Smooth muscle cell (in vitro differentiated cells): ENCODE measurements around the gene ZBTB40. TPM values are rescaled to one million over a fixed set of nuclear protein-coding genes. Genes with fewer than 3 reads are reported as not detected.

Experiments
- DNase-seq: peaks from one replicate; lab custom pipeline; 2025; ENCODE audit not compliant: unreplicated experiment; lab: John Stamatoyannopoulos, UW
- H2AFZ ChIP-seq: fragments of 200-600 bp; sonication (generic); 2 replicates; pipeline ENCODE4 v1.6.0; 2016; ENCODE audit warnings: antibody characterized with exemption, low read depth, mild to moderate bottlenecking
- H3F3A ChIP-seq: fragments of 200-600 bp; sonication (generic); 2 replicates; pipeline ENCODE4 v1.6.0; 2017; ENCODE audit warnings: antibody characterized with exemption, low read depth
- H3K27ac ChIP-seq: fragments of 200-600 bp; sonication (generic); 2 replicates; pipeline ENCODE4 v1.5.1; 2016; ENCODE audit warnings: low read depth, mild to moderate bottlenecking
- H3K27me3 ChIP-seq: fragments of 200-600 bp; sonication (generic); 2 replicates; pipeline ENCODE4 v1.6.1; 2016; ENCODE audit warnings: low read depth, mild to moderate bottlenecking
- H3K36me3 ChIP-seq: fragments of 200-600 bp; sonication (generic); 2 replicates; pipeline ENCODE4 v1.5.1; 2016; ENCODE audit warnings: low read depth
- H3K4me1 ChIP-seq: fragments of 200-600 bp; sonication (generic); 2 replicates; pipeline ENCODE4 v1.5.1; 2016; ENCODE audit warnings: low read depth
- H3K4me2 ChIP-seq: fragments of 200-600 bp; sonication (generic); 2 replicates; pipeline ENCODE4 v1.6.0; 2016; ENCODE audit warnings: mild to moderate bottlenecking
- H3K4me3 ChIP-seq: fragments of 200-600 bp; sonication (generic); 2 replicates; pipeline ENCODE4 v1.5.1; 2016; ENCODE audit warnings: mild to moderate bottlenecking
- H3K79me2 ChIP-seq: fragments of 200-600 bp; sonication (generic); 2 replicates; pipeline ENCODE4 v1.6.0; 2016; ENCODE audit warnings: low read depth, mild to moderate bottlenecking
- H3K9ac ChIP-seq: fragments of 200-600 bp; sonication (generic); 2 replicates; pipeline ENCODE4 v1.6.0; 2016; ENCODE audit warnings: low read depth
- H3K9me3 ChIP-seq: fragments of 200-600 bp; sonication (generic); replicated peaks from 2 replicates; pipeline ENCODE4 v1.5.1; 2016; ENCODE audit warnings: low read depth
- H4K20me1 ChIP-seq: fragments of 200-600 bp; sonication (generic); 2 replicates; pipeline ENCODE4 v1.6.0; 2016; ENCODE audit warnings: low read depth
- WGBS: methylation state at CpG from one replicate; pipeline ENCODE4 v1.1.7; 2016; ENCODE audit warnings: low lambda C conversion rate; 5-methylcytosine and 5-hydroxymethylcytosine counted together
- polyA plus RNA-seq: library from polyadenylated mRNA; unstranded; fragments of >200 nt; fragmentation: Nextera tagmentation; extraction: Ambion mirVana; gene quantifications from 2 replicates; pipeline ENCODE4 v1.2.1, GENCODE V29; 2016
- total RNA-seq: library from RNA; depleted of rRNA; stranded (reverse); fragments of >200 nt; gene quantifications from 2 replicates; pipeline ENCODE4 v1.2.3, GENCODE V29; 2014
- TF ChIP-seq, protein P1 (sequence below): fragments of 200-600 bp; sonication (generic); IDR thresholded peaks from 2 replicates; pipeline ENCODE4 v1.5.1; 2017; ENCODE audit warnings: borderline replicate concordance, mild to moderate bottlenecking, antibody characterized with exemption; ENCODE audit not compliant: insufficient read depth, poor library complexity, severe bottlenecking

Gene ZBTB40
- total and polyA plus RNA-seq, 2 experiments from 2014 or later = 4.1 to 14.6 TPM

DNA sequence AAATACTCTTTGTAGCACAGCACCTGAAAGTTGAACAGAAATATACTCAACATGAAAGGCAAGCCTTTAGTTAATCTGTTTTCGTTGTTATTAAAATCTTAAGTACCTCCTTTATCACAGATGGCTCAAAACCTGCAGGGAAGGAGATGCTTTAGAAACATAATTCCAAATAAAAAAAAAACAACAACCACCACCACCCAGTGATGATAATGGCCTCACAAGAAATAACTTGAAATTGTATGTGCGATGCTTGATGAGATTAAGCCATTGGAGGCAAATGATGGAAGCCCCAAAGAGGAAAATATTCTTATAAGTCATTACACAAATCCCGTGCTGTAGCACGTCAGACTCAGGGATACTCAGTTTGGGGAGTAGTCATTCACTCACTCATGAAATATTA lies 24.9 kb upstream of the ZBTB40 start:
- Histone ChIP-seq H4K20me1 (no peaks in the 10 kb centered on the region), H3K4me3 (no peak overlapping the region), H3K4me1 (no peaks in the 10 kb centered on the region), H3K9me3 (no peaks in the 10 kb centered on the region), H3K9ac (no peak overlapping the region), H2AFZ (no peak overlapping the region), H3K27ac (no peak overlapping the region), H3F3A (no peaks in the 10 kb centered on the region), H3K27me3 (no peaks in the 10 kb centered on the region), H3K36me3 (no peaks in the 10 kb centered on the region), H3K4me2 (no peak overlapping the region), H3K79me2 (no peaks in the 10 kb centered on the region)
- WGBS = 94% methylated on average over 4 of the region's 4 CpGs
- TF ChIP-seq, protein P1, sequence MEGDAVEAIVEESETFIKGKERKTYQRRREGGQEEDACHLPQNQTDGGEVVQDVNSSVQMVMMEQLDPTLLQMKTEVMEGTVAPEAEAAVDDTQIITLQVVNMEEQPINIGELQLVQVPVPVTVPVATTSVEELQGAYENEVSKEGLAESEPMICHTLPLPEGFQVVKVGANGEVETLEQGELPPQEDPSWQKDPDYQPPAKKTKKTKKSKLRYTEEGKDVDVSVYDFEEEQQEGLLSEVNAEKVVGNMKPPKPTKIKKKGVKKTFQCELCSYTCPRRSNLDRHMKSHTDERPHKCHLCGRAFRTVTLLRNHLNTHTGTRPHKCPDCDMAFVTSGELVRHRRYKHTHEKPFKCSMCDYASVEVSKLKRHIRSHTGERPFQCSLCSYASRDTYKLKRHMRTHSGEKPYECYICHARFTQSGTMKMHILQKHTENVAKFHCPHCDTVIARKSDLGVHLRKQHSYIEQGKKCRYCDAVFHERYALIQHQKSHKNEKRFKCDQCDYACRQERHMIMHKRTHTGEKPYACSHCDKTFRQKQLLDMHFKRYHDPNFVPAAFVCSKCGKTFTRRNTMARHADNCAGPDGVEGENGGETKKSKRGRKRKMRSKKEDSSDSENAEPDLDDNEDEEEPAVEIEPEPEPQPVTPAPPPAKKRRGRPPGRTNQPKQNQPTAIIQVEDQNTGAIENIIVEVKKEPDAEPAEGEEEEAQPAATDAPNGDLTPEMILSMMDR = no peak
- DNase-seq = no peak

DNA sequence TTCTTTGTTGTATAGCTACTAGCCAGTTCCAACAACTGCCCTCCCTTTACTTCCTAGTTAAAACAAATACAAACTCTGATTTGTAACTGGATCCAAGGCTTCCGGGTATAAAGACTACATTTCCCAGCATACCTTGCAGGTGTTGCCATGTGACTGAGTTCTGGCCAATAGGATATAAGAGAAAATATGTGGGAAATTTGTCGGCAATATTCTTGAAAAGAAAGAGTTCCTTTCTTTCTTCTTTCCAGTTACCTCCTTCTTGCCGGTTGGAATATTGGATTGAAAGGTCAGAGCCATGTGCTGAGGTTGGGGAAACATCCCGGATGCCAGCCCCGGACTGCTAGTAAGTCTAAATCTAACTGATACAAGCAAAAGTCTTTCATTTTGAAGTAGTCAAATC lies 23.0 kb upstream of the ZBTB40 start:
- no peaks in the 10 kb centered on the region for H3K9me3 ChIP-seq
- peak overlapping the region; percentile 81 for H3K4me2 ChIP-seq
- TF ChIP-seq, protein P1 = no peak
- H3K36me3 ChIP-seq = no peaks in the 10 kb centered on the region
- H3K27ac ChIP-seq = no peak overlapping the region
- no peaks in the 10 kb centered on the region for H3K79me2 ChIP-seq
- DNase-seq = no peak
- H3K27me3 ChIP-seq = no peaks in the 10 kb centered on the region
- no peaks in the 10 kb centered on the region for H3K4me1 ChIP-seq
- no peaks in the 10 kb centered on the region for H4K20me1 ChIP-seq
- H2AFZ ChIP-seq = peak overlapping the region; percentile 86
- no peaks in the 10 kb centered on the region for H3F3A ChIP-seq
- peak overlapping the region; percentile 50 for H3K9ac ChIP-seq
- 36% methylated on average over 5 of the region's 5 CpGs for WGBS
- peak overlapping the region; percentile 57 for H3K4me3 ChIP-seq

DNA sequence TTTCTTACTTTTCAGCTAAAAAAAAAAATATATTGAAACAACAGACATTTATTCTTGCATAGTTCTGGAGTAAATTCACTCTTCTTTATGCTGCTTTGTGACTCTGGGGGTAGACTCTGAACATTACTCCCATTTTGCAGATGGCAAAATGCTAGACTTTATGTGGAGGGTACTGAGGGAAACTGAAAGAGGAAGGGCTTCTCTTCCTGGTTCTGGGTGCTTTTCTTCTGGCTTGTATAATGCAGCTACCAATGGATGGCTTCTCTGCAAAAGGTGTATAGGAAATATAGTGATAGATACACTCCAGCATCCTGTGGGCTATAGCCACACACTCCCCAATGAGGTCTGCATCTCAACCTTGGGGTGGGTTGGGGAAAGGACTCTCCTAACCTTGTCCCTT lies 19.7 kb upstream of the ZBTB40 start:
- Histone ChIP-seq H3K9ac (no peak overlapping the region), H3K4me1 (no peaks in the 10 kb centered on the region), H3K27ac (no peak overlapping the region), H3K36me3 (no peaks in the 10 kb centered on the region), H3F3A (no peaks in the 10 kb centered on the region), H3K9me3 (no peaks in the 10 kb centered on the region), H3K4me3 (no peak overlapping the region), H4K20me1 (no peaks in the 10 kb centered on the region), H2AFZ (no peak overlapping the region), H3K4me2 (no peak overlapping the region), H3K27me3 (no peaks in the 10 kb centered on the region), H3K79me2 (no peaks in the 10 kb centered on the region)
- TF ChIP-seq, protein P1 = no peak
- no peak for DNase-seq

DNA sequence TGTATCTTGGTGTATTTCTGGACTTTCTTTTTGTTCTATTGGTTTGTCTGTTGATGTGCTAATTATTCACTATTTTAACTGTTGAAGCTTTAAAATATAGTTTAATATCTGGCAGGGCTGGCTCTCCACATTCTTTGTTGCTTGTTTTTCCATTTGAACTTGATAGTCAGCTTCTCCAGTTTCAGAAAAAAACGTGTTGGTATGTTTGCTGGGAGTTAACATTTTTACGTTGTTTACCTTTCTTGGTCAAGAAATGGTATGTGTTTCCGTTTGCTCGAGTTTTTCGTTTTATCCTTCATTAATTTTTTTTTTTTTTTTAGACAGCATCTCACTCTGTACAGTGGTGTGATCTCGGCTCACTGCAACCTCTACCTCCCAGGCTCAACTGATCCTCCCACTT lies 16.9 kb upstream of the ZBTB40 start:
- no peak for DNase-seq
- Histone ChIP-seq H4K20me1 (no peaks in the 10 kb centered on the region), H3K9ac (no peak overlapping the region), H2AFZ (no peak overlapping the region), H3K9me3 (no peaks in the 10 kb centered on the region), H3K79me2 (no peaks in the 10 kb centered on the region), H3F3A (no peaks in the 10 kb centered on the region), H3K4me2 (no peak overlapping the region), H3K4me3 (no peak overlapping the region), H3K27me3 (no peaks in the 10 kb centered on the region), H3K27ac (no peak overlapping the region), H3K4me1 (no peaks in the 10 kb centered on the region), H3K36me3 (no peaks in the 10 kb centered on the region)
- WGBS = 92% methylated on average over 6 of the region's 6 CpGs
- TF ChIP-seq, protein P1 = no peak
